ENCODE results near the gene CHRND. TPM values are rescaled to one million over a fixed set of nuclear protein-coding genes. Genes with fewer than 3 reads are reported as not detected.

The CHRND gene
- total RNA-seq, 1 donor from 2014 or later: not detected

- peaks cover 38% of the 10 kb centered on the region for H3K27me3 ChIP-seq (ENCODE audit: insufficient read depth, low read length)
Measured at GRCh38 chr2:232488721-232489300, 37.1 kb upstream of the CHRND start.

GRCh38 chr2:232489516-232490220 is 36.3 kb upstream of the CHRND start:
- H2AFZ ChIP-seq (ENCODE audit: low read depth, low read length): no peak overlapping the region
- no peak for FAIRE-seq
- TF ChIP-seq CTCF (IDR thresholded peaks at IDR 0.05; ENCODE audit: insufficient read depth, low read depth, low read length) (no peak), EZH2 (IDR thresholded peaks at IDR 0.05; ENCODE audit: insufficient read depth, low read length) (no peak)
- H3K27me3 ChIP-seq (ENCODE audit: insufficient read depth, low read length): peaks cover 36% of the 10 kb centered on the region
- Mint-ChIP-seq H3K36me3 (ENCODE audit: low read depth, unreplicated experiment) (peaks cover 2% of the 10 kb centered on the region), H3K27me3 (ENCODE audit: low read depth, unreplicated experiment) (peaks cover 72% of the 10 kb centered on the region), H3K4me1 (ENCODE audit: low read depth, unreplicated experiment) (no peaks in the 10 kb centered on the region), H3K9me3 (ENCODE audit: unreplicated experiment) (peaks cover 5% of the 10 kb centered on the region), H3K4me3 (ENCODE audit: unreplicated experiment) (no peak overlapping the region), H3K27ac (ENCODE audit: unreplicated experiment) (peak overlapping the region; percentile 87)
- H3K4me2 ChIP-seq (ENCODE audit: low read length): no peak overlapping the region
- no peaks in the 10 kb centered on the region for H3K36me3 ChIP-seq (ENCODE audit: insufficient read depth, low read length)
- H3K4me3 ChIP-seq (ENCODE audit: insufficient read depth, low read depth, low read length): no peak overlapping the region
- no peak overlapping the region for H3K27ac ChIP-seq (ENCODE audit: low read depth, low read length)
- no peaks in the 10 kb centered on the region for H3K79me2 ChIP-seq (ENCODE audit: insufficient read depth, low read length)
- no peaks in the 10 kb centered on the region for H3K9me3 ChIP-seq (ENCODE audit: insufficient read depth, low read depth, low read length)
- no peaks in the 10 kb centered on the region for H3K4me1 ChIP-seq (ENCODE audit: insufficient read depth, low read length)
- H4K20me1 ChIP-seq (ENCODE audit: insufficient read depth, low read length): no peaks in the 10 kb centered on the region
- no peak for DNase-seq (ENCODE audit: low read depth)
- no peak overlapping the region for H3K9ac ChIP-seq (ENCODE audit: low read length)

More at GRCh38 chr2:232488721-232489300, 37.1 kb upstream of the CHRND start:
- H2AFZ ChIP-seq (ENCODE audit: low read depth, low read length): no peak overlapping the region
- H3K4me3 Mint-ChIP-seq (ENCODE audit: unreplicated experiment): no peak overlapping the region
- DNase-seq (ENCODE audit: low read depth) (no peak), FAIRE-seq (no peak)
- no peak overlapping the region for H3K9ac ChIP-seq (ENCODE audit: low read length)
- no peaks in the 10 kb centered on the region for H4K20me1 ChIP-seq (ENCODE audit: insufficient read depth, low read length)
- no peak overlapping the region for H3K4me2 ChIP-seq (ENCODE audit: low read length)
- H3K79me2 ChIP-seq (ENCODE audit: insufficient read depth, low read length): no peaks in the 10 kb centered on the region
- peaks cover 5% of the 10 kb centered on the region for H3K9me3 Mint-ChIP-seq (ENCODE audit: unreplicated experiment)
- H3K27ac Mint-ChIP-seq (ENCODE audit: unreplicated experiment): peak overlapping the region; percentile 77
- H3K27ac ChIP-seq (ENCODE audit: low read depth, low read length): no peak overlapping the region
- TF ChIP-seq CTCF (IDR thresholded peaks at IDR 0.05; ENCODE audit: insufficient read depth, low read depth, low read length): no peak
- no peak for TF ChIP-seq EZH2 (IDR thresholded peaks at IDR 0.05; ENCODE audit: insufficient read depth, low read length)
- H3K36me3 ChIP-seq (ENCODE audit: insufficient read depth, low read length): no peaks in the 10 kb centered on the region
- no peaks in the 10 kb centered on the region for H3K4me1 ChIP-seq (ENCODE audit: insufficient read depth, low read length)
- H3K36me3 Mint-ChIP-seq (ENCODE audit: low read depth, unreplicated experiment): peaks cover 2% of the 10 kb centered on the region
- no peaks in the 10 kb centered on the region for H3K4me1 Mint-ChIP-seq (ENCODE audit: low read depth, unreplicated experiment)
- H3K4me3 ChIP-seq (ENCODE audit: insufficient read depth, low read depth, low read length): no peak overlapping the region
- H3K27me3 Mint-ChIP-seq (ENCODE audit: low read depth, unreplicated experiment): peaks cover 72% of the 10 kb centered on the region
- H3K9me3 ChIP-seq (ENCODE audit: insufficient read depth, low read depth, low read length): no peaks in the 10 kb centered on the region
